Measurements from ENCODE around the gene HSPA1A. TPM values are rescaled to one million over a fixed set of nuclear protein-coding genes. Genes with fewer than 3 reads are reported as not detected.
"Not testable (repeated sequence)": the region's sequence is repeated elsewhere in the genome, so short reads cannot be mapped to it uniquely, and the experiment has no call there.

Gene HSPA1A
- total RNA-seq, 1 donor from 2014 or later = 159 TPM

GRCh38 chr6:31859923-31860322 is 44.6 kb downstream of the HSPA1A start:
- intact Hi-C loops (cut with micrococcal nuclease) = no loop called here

- intact Hi-C loops (cut with micrococcal nuclease) = no loop called here
Measured at GRCh38 chr6:31860349-31860748, 45.0 kb downstream of the HSPA1A start.

- intact Hi-C loops (cut with micrococcal nuclease) = no loop called here
Measured at GRCh38 chr6:31861150-31861549, 45.8 kb downstream of the HSPA1A start.

- intact Hi-C loops (cut with micrococcal nuclease) = loop anchor here (1.0 to 2.0 kb wide), 6 partner anchors 27 to 665 kb away; partner anchors contain the start of genes PRRC2A, SKIC2 and VARS1
Measured at GRCh38 chr6:31861919-31862343, 46.6 kb downstream of the HSPA1A start.

GRCh38 chr6:31862344-31863235 is 47.2 kb downstream of the HSPA1A start, which contains the start of gene NEU1:
NEU1 (minus strand) TSS chr6:31862821; CDS start chr6:31862776, 45 bp downstream.
- intact Hi-C loops (cut with micrococcal nuclease) = loop anchor here (1.0 to 2.0 kb wide), 12 partner anchors 28 to 665 kb away; partner anchors contain the start of genes ABHD16A, BAG6, EHMT2 and NFKBIL1

- intact Hi-C loops (cut with micrococcal nuclease) = not testable (repeated sequence)
Measured at GRCh38 chr6:31864123-31864562, 48.8 kb downstream of the HSPA1A start.

GRCh38 chr6:31864818-31865204 is 49.5 kb downstream of the HSPA1A start:
- intact Hi-C loops (cut with micrococcal nuclease) = no loop called here

GRCh38 chr6:31865205-31866118 is 50.1 kb downstream of the HSPA1A start:
- intact Hi-C loops (cut with micrococcal nuclease) = no loop called here

Other genes with a start within 250 kb of the HSPA1A start
- 204 and 212 TPM in 2 replicates for gene LTA, start 243.3 kb upstream of the HSPA1A start, total RNA-seq
- gene TNF, start 240.0 kb upstream of the HSPA1A start, total RNA-seq = 171 and 172 TPM in 2 replicates
- gene LTB, start 233.1 kb upstream of the HSPA1A start, total RNA-seq = 2,430 and 2,468 TPM in 2 replicates
- 149 and 171 TPM in 2 replicates for gene LST1, start 229.3 kb upstream of the HSPA1A start, total RNA-seq
- gene NCR3, start 222.5 kb upstream of the HSPA1A start, total RNA-seq = 48.5 and 52.7 TPM in 2 replicates
- 47.7 and 54.0 TPM in 2 replicates for gene AIF1, start 200.3 kb upstream of the HSPA1A start, total RNA-seq
- gene PRRC2A, start 194.8 kb upstream of the HSPA1A start, total RNA-seq = 230 and 237 TPM in 2 replicates
- gene BAG6, start 162.9 kb upstream of the HSPA1A start, total RNA-seq = 262 and 284 TPM in 2 replicates
- gene APOM, start 159.6 kb upstream of the HSPA1A start, total RNA-seq = 1.9 and 2.0 TPM in 2 replicates
- 24.7 and 25.7 TPM in 2 replicates for gene C6orf47, start 154.8 kb upstream of the HSPA1A start, total RNA-seq
- gene GPANK1, start 150.5 kb upstream of the HSPA1A start, total RNA-seq = 29.3 and 30.0 TPM in 2 replicates
- 219 and 224 TPM in 2 replicates for gene CSNK2B, start 149.5 kb upstream of the HSPA1A start, total RNA-seq
- gene LY6G5B, start 145.6 kb upstream of the HSPA1A start, total RNA-seq = 27.5 and 29.1 TPM in 2 replicates
- 6.3 TPM in 2 replicates for gene LY6G5C, start 134.5 kb upstream of the HSPA1A start, total RNA-seq
- 53.6 and 59.7 TPM in 2 replicates for gene ABHD16A, start 112.2 kb upstream of the HSPA1A start, total RNA-seq
- not detected in 2 replicates for gene LY6G6F, start 108.7 kb upstream of the HSPA1A start, total RNA-seq
- not detected in 2 replicates for gene LY6G6D, start 100.2 kb upstream of the HSPA1A start, total RNA-seq
- 0.41 TPM in 1 of 2 replicates, not detected in the other for gene LY6G6C, start 93.8 kb upstream of the HSPA1A start, total RNA-seq
- not detected in 2 replicates for gene MPIG6B, start 92.2 kb upstream of the HSPA1A start, total RNA-seq
- 12.2 and 14.4 TPM in 2 replicates for gene DDAH2, start 86.2 kb upstream of the HSPA1A start, total RNA-seq
- 517 and 529 TPM in 2 replicates for gene CLIC1, start 79.0 kb upstream of the HSPA1A start, total RNA-seq
- 47.8 and 51.5 TPM in 2 replicates for gene MSH5, start 75.5 kb upstream of the HSPA1A start, total RNA-seq
- gene SAPCD1, start 52.9 kb upstream of the HSPA1A start, total RNA-seq = 12.2 and 12.8 TPM in 2 replicates
- gene VWA7, start 38.2 kb upstream of the HSPA1A start, total RNA-seq = 6.0 and 6.2 TPM in 2 replicates
- 77.4 and 78.9 TPM in 2 replicates for gene VARS1, start 19.8 kb upstream of the HSPA1A start, total RNA-seq
- 85.4 and 89.3 TPM in 2 replicates for gene LSM2, start 8.6 kb upstream of the HSPA1A start, total RNA-seq
- 3.7 TPM in 2 replicates for gene HSPA1L, start 260 bp upstream of the HSPA1A start, total RNA-seq
- gene HSPA1B, start 12.2 kb downstream of the HSPA1A start, total RNA-seq = 82.7 and 85.0 TPM in 2 replicates
- 33.2 and 33.8 TPM in 2 replicates for gene NEU1, start 47.3 kb downstream of the HSPA1A start, total RNA-seq
- gene SLC44A4, start 63.5 kb downstream of the HSPA1A start, total RNA-seq = 0.34 TPM in 1 of 2 replicates, not detected in the other
- gene EHMT2, start 82.2 kb downstream of the HSPA1A start, total RNA-seq = 61.0 and 61.6 TPM in 2 replicates
- gene ZBTB12, start 86.5 kb downstream of the HSPA1A start, total RNA-seq = 2.0 and 2.2 TPM in 2 replicates
- 0.12 and 1.7 TPM in 2 replicates for gene C2, start 112.2 kb downstream of the HSPA1A start, total RNA-seq
- 0.22 and 0.59 TPM in 2 replicates for gene CFB, start 130.6 kb downstream of the HSPA1A start, total RNA-seq
- 75.3 and 83.4 TPM in 2 replicates for gene NELFE, start 143.4 kb downstream of the HSPA1A start, total RNA-seq
- 93.7 and 100 TPM in 2 replicates for gene SKIC2, start 143.6 kb downstream of the HSPA1A start, total RNA-seq
- 19.9 and 20.8 TPM in 2 replicates for gene DXO, start 156.6 kb downstream of the HSPA1A start, total RNA-seq
- gene C4A, start 166.5 kb downstream of the HSPA1A start, total RNA-seq = 4.0 and 4.6 TPM in 2 replicates
- gene C4B, start 199.3 kb downstream of the HSPA1A start, total RNA-seq = 4.2 and 4.6 TPM in 2 replicates
- gene CYP21A2, start 222.9 kb downstream of the HSPA1A start, total RNA-seq = 1.0 and 1.4 TPM in 2 replicates

Measured in T-helper 1 cell treated with Interleukin-12 subunit alpha and Interleukin-12 subunit beta and Interleukin-4 antibody, amounts not matched to agents 30 ng/mL and 1 ng/mL, for 36 hours (primary cell).